DOHH2 (cell line): ENCODE measurements around the gene ABCD3.

Experiments
- H3F3A ChIP-seq: fragments of 200-600 bp; sonication (generic), shearing (Covaris generic); 2 replicates; pipeline ENCODE4 v1.6.0; 2016; ENCODE audit warnings: antibody characterized with exemption, mild to moderate bottlenecking; ENCODE audit not compliant: control insufficient read depth, insufficient read depth
- H3K27ac ChIP-seq: fragments of 200-600 bp; sonication (generic); 2 replicates; pipeline ENCODE4 v1.5.1; 2014; ENCODE audit warnings: low read depth, mild to moderate bottlenecking, low read length, moderate library complexity
- H3K27me3 ChIP-seq: fragments of 200-600 bp; sonication (generic); 2 replicates; pipeline ENCODE4 v1.6.1; 2014; ENCODE audit warnings: mild to moderate bottlenecking, low read length, mixed read lengths; ENCODE audit not compliant: control insufficient read depth
- H3K36me3 ChIP-seq: fragments of 200-600 bp; sonication (generic); 2 replicates; pipeline ENCODE4 v1.6.1; 2014; ENCODE audit warnings: mild to moderate bottlenecking, low read length, moderate library complexity, mixed read lengths; ENCODE audit not compliant: control insufficient read depth
- H3K4me1 ChIP-seq: fragments of 200-600 bp; sonication (generic); 2 replicates; pipeline ENCODE4 v1.6.1; 2014; ENCODE audit warnings: mild to moderate bottlenecking, low read length, mixed read lengths; ENCODE audit not compliant: control insufficient read depth
- H3K4me2 ChIP-seq: fragments of 200-600 bp; sonication (generic); 2 replicates; pipeline ENCODE4 v1.6.0; 2014; ENCODE audit warnings: mild to moderate bottlenecking, low read length, moderate library complexity
- H3K4me3 ChIP-seq: fragments of 200-600 bp; sonication (generic); 2 replicates; pipeline ENCODE4 v1.5.1; 2014; ENCODE audit warnings: mild to moderate bottlenecking, low read length, mixed read lengths
- H3K79me2 ChIP-seq: fragments of 200-600 bp; sonication (generic); 2 replicates; pipeline ENCODE4 v1.6.1; 2014; ENCODE audit warnings: mild to moderate bottlenecking, low read length, mixed read lengths; ENCODE audit not compliant: control insufficient read depth
- H3K9me2 ChIP-seq: fragments of 200-600 bp; sonication (generic); replicated peaks from 2 replicates; pipeline ENCODE4 v1.6.1; 2014; ENCODE audit warnings: mild to moderate bottlenecking, low read length, mixed read lengths; ENCODE audit not compliant: control insufficient read depth
- H3K9me3 ChIP-seq: fragments of 200-600 bp; sonication (generic); 2 replicates; pipeline ENCODE4 v1.6.1; 2014; ENCODE audit warnings: antibody characterized with exemption, low read length, mixed read lengths; ENCODE audit not compliant: control insufficient read depth, insufficient read depth
- H4K20me1 ChIP-seq: fragments of 200-600 bp; sonication (generic); 2 replicates; pipeline ENCODE4 v1.6.0; 2014; ENCODE audit warnings: low read depth, mild to moderate bottlenecking, antibody characterized with exemption, low read length, moderate library complexity; ENCODE audit not compliant: control insufficient read depth, insufficient read depth
- EZH2phosphoT487 ChIP-seq: fragments of 200-600 bp; sonication (generic); IDR thresholded peaks from 2 replicates; pipeline ENCODE4 v1.6.1; 2017; ENCODE audit warnings: borderline replicate concordance, mild to moderate bottlenecking, antibody characterized with exemption, low read length, moderate library complexity, mixed read lengths
- TF ChIP-seq, protein P1 (sequence below): fragments of 200-600 bp; sonication (generic); IDR thresholded peaks from one replicate; pipeline ENCODE4 v1.5.1; 2014; ENCODE audit warnings: antibody characterized with exemption, mild to moderate bottlenecking, low read depth, low read length; ENCODE audit not compliant: poor library complexity, severe bottlenecking

ABCD3 gene

DNA sequence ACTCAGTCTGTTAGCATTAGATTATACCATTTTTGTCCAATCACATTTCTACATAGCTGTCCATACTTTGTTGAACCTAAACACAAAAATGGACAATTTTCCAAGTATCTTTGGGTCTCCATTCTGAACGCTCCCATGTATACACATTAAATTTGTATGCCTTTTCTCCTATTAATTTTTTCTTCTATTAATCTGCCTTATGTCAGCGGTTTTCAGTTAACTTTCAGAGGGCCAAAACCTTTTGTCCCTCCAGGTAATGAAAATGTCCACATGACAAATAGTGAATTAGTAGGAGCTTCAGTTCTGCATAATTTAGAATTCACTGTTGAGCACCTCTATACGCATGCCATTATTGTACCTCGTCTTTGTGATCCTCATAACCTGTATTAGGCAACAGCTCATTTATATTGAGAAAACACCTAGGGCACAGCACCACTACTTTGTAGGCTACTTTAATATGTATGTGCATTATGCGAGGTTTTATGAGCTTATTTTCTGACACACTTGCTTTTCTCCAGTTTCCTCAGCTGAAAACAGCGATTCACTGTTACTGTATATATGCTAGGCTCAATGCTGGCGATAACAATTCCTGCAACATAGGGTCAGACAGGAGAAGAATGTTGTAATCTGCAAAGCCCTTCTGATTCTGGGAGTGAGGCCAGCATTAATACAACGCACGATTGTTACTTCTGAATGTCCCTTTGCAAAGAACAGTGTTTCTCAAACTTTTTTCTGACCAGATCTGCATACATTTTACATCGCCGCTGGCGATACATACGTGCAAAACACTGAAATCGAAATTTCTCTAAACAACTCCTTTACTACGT, 1.1 kb upstream of the ABCD3 start:
- Histone ChIP-seq H4K20me1 (no peaks in the 10 kb centered on the region; the same call in 1 of the 2 replicates), H3K36me3 (no peaks in the 10 kb centered on the region; the same call in 1 of the 2 replicates), H3K27me3 (no peaks in the 10 kb centered on the region), H3K4me2 (peak overlapping the region; percentile 85), H3K9me2 (no peaks in the 10 kb centered on the region), H3K4me1 (peaks cover 44% of the 10 kb centered on the region), H3K79me2 (peaks cover 38% of the 10 kb centered on the region), H3F3A (no peaks in the 10 kb centered on the region), H3K9me3 (no peaks in the 10 kb centered on the region), H3K27ac (peak overlapping the region; percentile 52), H3K4me3 (peak overlapping the region; percentile 90)
- TF ChIP-seq, protein P1, sequence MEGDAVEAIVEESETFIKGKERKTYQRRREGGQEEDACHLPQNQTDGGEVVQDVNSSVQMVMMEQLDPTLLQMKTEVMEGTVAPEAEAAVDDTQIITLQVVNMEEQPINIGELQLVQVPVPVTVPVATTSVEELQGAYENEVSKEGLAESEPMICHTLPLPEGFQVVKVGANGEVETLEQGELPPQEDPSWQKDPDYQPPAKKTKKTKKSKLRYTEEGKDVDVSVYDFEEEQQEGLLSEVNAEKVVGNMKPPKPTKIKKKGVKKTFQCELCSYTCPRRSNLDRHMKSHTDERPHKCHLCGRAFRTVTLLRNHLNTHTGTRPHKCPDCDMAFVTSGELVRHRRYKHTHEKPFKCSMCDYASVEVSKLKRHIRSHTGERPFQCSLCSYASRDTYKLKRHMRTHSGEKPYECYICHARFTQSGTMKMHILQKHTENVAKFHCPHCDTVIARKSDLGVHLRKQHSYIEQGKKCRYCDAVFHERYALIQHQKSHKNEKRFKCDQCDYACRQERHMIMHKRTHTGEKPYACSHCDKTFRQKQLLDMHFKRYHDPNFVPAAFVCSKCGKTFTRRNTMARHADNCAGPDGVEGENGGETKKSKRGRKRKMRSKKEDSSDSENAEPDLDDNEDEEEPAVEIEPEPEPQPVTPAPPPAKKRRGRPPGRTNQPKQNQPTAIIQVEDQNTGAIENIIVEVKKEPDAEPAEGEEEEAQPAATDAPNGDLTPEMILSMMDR: no peak
- no peak for TF ChIP-seq EZH2phosphoT487

DNA sequence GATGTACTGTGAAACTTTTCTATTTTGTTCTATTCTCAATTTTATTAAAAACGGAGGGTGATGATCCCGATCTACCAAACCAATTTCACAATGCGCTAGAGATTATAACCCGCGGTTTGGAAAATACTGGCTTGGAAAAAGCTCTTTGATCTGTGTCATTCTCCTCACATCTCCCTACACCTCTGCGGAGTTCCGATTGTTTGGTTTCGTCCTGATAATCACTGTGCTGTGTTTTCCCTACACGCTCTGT, 536 bp upstream of the ABCD3 start:
- Histone ChIP-seq H3F3A (no peaks in the 10 kb centered on the region), H3K9me3 (no peaks in the 10 kb centered on the region), H3K27ac (peak overlapping the region; percentile 52), H3K9me2 (no peaks in the 10 kb centered on the region), H3K27me3 (no peaks in the 10 kb centered on the region), H4K20me1 (no peaks in the 10 kb centered on the region; the same call in 1 of the 2 replicates), H3K4me2 (peak overlapping the region; percentile 85), H3K36me3 (no peaks in the 10 kb centered on the region; the same call in 1 of the 2 replicates), H3K4me3 (peak overlapping the region; percentile 90), H3K4me1 (peaks cover 44% of the 10 kb centered on the region), H3K79me2 (peaks cover 44% of the 10 kb centered on the region)
- TF ChIP-seq EZH2phosphoT487: no peak
- TF ChIP-seq, protein P1: no peak

DNA sequence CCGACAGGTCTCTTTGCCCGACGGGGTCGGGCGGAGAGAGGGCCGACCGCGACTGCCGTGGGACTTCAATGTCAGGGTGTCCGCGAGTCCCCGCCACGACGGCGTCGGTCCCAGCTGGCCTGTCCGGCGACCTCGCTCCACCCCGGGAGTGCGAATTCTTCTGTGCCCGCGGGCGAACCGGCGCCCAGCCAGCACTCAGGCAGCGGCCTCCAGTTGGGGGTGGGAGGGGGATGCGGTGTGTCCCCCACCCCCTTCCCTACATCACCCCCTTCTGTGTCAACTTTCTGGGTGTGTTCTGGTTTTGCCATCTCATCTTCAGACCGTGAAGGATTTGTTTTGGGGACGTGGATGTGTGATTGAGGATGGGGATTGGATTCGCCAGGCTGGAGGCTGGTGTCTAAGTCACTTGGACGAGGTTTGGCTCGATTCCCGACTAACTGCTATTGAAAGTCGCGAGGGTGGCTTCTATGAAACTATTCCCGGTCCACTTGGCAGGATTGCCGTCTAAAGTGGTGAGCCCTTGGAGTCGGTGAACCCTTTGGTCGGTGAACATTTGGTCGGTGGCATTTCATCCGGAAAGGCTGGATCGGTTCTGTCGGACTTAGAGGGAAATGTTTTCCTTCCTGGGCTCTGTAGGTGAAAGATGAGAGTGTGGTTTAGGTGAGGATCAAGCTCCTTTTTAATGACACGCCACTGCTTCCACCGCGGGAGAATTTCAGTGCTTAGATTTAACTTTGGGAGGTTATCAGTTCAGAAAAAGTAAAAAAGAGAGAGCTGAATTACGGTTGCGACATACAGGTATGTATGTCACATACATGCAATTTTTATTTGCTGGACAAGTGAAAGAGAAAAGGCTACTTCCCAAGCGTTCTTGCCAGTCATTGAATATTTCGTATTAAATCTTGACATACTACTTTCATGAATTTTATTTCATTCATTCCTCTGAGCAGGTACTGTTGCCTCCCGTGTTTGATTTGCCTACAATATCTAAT, 771 bp downstream of the ABCD3 start:
- no peaks in the 10 kb centered on the region for H3K9me3 ChIP-seq
- H3K36me3 ChIP-seq: no peaks in the 10 kb centered on the region; the same call in 1 of the 2 replicates
- H3F3A ChIP-seq: no peaks in the 10 kb centered on the region
- no peaks in the 10 kb centered on the region for H3K9me2 ChIP-seq
- TF ChIP-seq EZH2phosphoT487: no peak
- TF ChIP-seq, protein P1: no peak
- H3K27me3 ChIP-seq: no peaks in the 10 kb centered on the region
- peaks cover 5% of the 10 kb centered on the region; the same call in 1 of the 2 replicates for H4K20me1 ChIP-seq
- no peak overlapping the region for H3K27ac ChIP-seq
- H3K4me3 ChIP-seq: peak overlapping the region; percentile 90
- H3K79me2 ChIP-seq: peaks cover 57% of the 10 kb centered on the region
- H3K4me2 ChIP-seq: peak overlapping the region; percentile 70
- H3K4me1 ChIP-seq: peaks cover 53% of the 10 kb centered on the region
